ENCODE measurements around the gene ZNF740. TPM values are rescaled to one million over a fixed set of nuclear protein-coding genes. Genes with fewer than 3 reads are reported as not detected.

The ZNF740 gene
- total RNA-seq, 1 experiment from 2014 or later: 49.7 TPM

DNA sequence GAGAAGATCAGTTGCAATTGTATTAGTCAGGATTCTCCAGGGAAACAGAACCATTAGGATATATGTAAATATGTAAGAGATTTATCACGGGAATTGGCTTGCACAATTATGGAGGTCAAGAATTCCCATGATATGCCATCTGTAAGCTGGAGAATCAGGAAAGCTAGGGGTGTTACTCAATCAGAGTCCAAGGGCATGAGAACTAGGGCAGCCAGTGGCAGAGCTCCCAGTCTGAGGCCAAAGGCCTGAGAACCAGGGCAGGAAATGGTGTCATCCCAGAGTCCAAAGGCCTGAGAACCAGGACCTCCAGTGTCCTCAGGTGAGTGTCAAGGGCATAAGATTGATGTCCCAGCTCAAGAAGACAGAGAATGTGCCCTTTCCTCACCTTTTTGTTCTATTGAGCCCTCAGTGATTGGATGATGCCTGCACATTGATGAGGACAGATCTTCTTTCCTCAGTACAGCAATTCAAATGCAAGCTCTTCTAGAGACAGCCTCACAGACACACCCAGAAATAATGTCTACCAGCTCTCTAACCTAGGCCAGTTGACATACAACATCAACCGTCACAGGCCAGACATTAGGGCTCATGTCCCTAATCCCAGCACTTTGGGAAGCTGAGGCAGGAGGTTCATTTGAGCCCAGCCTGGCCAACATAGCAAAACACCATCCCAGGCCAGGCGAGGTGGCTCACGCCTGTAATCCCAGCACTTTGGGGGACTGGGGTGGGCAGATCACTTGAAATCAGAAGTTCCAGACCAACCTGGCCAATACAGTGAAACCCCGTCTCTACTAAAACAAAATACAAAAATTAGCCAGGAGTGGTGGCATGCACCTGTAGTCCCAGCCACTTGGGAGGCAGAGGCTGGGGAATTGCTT is 34.9 kb upstream of the ZNF740 start:
- CTCF ChIA-PET: no interaction called here
- no peaks in the 10 kb centered on the region for H3K9me2 ChIP-seq (ENCODE audit: insufficient read depth)
- DNase-seq (ENCODE audit: low read depth, low spot score) (no peak), ATAC-seq (no peak)
- no peaks in the 10 kb centered on the region for H3K27me3 ChIP-seq (ENCODE audit: insufficient read depth, low read length)
- no peak overlapping the region for H2AFZ ChIP-seq (ENCODE audit: low read depth, low read length, poor library complexity, severe bottlenecking)
- H3K36me3 ChIP-seq (ENCODE audit: control insufficient read depth in 1 of 2, insufficient read depth in 2 of 2, low read length in 2 of 2): no peaks in the 10 kb centered on the region
- no peak overlapping the region for H3K9ac ChIP-seq (ENCODE audit: low read length)
- no peak overlapping the region for H3K4me2 ChIP-seq (ENCODE audit: low read length)
- no peaks in the 10 kb centered on the region for H3K9me3 ChIP-seq (ENCODE audit: control insufficient read depth in 1 of 2, insufficient read depth in 1 of 2, low read depth in 1 of 2, low read length in 2 of 2)
- no peaks in the 10 kb centered on the region for H3K4me1 ChIP-seq (ENCODE audit: control insufficient read depth in 1 of 2, insufficient read depth in 2 of 2, low read length in 2 of 2)
- H3K4me3 ChIP-seq (replicated peaks in 1 of 2; ENCODE audit: low read depth in 1 of 2, low read length in 2 of 2): no peak overlapping the region
- RAD21 ChIA-PET (ENCODE audit: low non-redundant PET in 1 of 2, low total read pairs in 2 of 2, uncharacterized antibody in 2 of 2, unreplicated experiment in 2 of 2): no interaction called here
- H3K79me2 ChIP-seq (ENCODE audit: insufficient read depth, low read length): no peaks in the 10 kb centered on the region
- intact Hi-C loops (cut with micrococcal nuclease): no loop called here
- BruUV-seq (replicated peaks): no TSS peak
- POLR2A ChIA-PET: no interaction called here
- TF ChIP-seq SRF (IDR thresholded peaks at IDR 0.05; ENCODE audit: low read depth) (no peak), CBX3 (IDR thresholded peaks at IDR 0.05; ENCODE audit: low read depth) (no peak), ATF3 (IDR thresholded peaks at IDR 0.05) (no peak), JUND (IDR thresholded peaks at IDR 0.05) (no peak), ZNF274 (IDR thresholded peaks at IDR 0.05; ENCODE audit: low read depth, low read length) (no peak), EZH2 (IDR thresholded peaks at IDR 0.05) (no peak), POLR2AphosphoS5 (IDR thresholded peaks at IDR 0.05; ENCODE audit: low read depth, low read length) (no peak), FOSL1 (IDR thresholded peaks at IDR 0.05; ENCODE audit: low read depth) (no peak), TCF7L2 (IDR thresholded peaks at IDR 0.05; ENCODE audit: borderline replicate concordance, extremely low read depth, insufficient read depth, insufficient read length) (no peak), SIN3A (IDR thresholded peaks at IDR 0.05; ENCODE audit: low read depth) (no peak), EZH2phosphoT487 (IDR thresholded peaks at IDR 0.05; ENCODE audit: borderline replicate concordance) (no peak), YY1 (IDR thresholded peaks at IDR 0.05; ENCODE audit: extremely low read depth, insufficient replicate concordance, low read depth, low read length) (no peak), ZFX (IDR thresholded peaks at IDR 0.05) (no peak)
- TF ChIP-seq, protein P1, sequence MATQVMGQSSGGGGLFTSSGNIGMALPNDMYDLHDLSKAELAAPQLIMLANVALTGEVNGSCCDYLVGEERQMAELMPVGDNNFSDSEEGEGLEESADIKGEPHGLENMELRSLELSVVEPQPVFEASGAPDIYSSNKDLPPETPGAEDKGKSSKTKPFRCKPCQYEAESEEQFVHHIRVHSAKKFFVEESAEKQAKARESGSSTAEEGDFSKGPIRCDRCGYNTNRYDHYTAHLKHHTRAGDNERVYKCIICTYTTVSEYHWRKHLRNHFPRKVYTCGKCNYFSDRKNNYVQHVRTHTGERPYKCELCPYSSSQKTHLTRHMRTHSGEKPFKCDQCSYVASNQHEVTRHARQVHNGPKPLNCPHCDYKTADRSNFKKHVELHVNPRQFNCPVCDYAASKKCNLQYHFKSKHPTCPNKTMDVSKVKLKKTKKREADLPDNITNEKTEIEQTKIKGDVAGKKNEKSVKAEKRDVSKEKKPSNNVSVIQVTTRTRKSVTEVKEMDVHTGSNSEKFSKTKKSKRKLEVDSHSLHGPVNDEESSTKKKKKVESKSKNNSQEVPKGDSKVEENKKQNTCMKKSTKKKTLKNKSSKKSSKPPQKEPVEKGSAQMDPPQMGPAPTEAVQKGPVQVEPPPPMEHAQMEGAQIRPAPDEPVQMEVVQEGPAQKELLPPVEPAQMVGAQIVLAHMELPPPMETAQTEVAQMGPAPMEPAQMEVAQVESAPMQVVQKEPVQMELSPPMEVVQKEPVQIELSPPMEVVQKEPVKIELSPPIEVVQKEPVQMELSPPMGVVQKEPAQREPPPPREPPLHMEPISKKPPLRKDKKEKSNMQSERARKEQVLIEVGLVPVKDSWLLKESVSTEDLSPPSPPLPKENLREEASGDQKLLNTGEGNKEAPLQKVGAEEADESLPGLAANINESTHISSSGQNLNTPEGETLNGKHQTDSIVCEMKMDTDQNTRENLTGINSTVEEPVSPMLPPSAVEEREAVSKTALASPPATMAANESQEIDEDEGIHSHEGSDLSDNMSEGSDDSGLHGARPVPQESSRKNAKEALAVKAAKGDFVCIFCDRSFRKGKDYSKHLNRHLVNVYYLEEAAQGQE (IDR thresholded peaks at IDR 0.05; ENCODE audit: low read depth): no peak
- TF ChIP-seq, protein P2, sequence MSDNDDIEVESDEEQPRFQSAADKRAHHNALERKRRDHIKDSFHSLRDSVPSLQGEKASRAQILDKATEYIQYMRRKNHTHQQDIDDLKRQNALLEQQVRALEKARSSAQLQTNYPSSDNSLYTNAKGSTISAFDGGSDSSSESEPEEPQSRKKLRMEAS (IDR thresholded peaks at IDR 0.05): no peak
- TF ChIP-seq, protein P3, sequence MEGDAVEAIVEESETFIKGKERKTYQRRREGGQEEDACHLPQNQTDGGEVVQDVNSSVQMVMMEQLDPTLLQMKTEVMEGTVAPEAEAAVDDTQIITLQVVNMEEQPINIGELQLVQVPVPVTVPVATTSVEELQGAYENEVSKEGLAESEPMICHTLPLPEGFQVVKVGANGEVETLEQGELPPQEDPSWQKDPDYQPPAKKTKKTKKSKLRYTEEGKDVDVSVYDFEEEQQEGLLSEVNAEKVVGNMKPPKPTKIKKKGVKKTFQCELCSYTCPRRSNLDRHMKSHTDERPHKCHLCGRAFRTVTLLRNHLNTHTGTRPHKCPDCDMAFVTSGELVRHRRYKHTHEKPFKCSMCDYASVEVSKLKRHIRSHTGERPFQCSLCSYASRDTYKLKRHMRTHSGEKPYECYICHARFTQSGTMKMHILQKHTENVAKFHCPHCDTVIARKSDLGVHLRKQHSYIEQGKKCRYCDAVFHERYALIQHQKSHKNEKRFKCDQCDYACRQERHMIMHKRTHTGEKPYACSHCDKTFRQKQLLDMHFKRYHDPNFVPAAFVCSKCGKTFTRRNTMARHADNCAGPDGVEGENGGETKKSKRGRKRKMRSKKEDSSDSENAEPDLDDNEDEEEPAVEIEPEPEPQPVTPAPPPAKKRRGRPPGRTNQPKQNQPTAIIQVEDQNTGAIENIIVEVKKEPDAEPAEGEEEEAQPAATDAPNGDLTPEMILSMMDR (IDR thresholded peaks at IDR 0.05 in 2 of 3, conservative IDR thresholded peaks at IDR 0.05 in 1 of 3; ENCODE audit: borderline replicate concordance in 1 of 3, insufficient read depth in 1 of 3, low read depth in 2 of 3, low read length in 2 of 3): no peak
- H4K20me1 ChIP-seq (ENCODE audit: insufficient read depth): no peaks in the 10 kb centered on the region
- no peak overlapping the region for H3K27ac ChIP-seq (ENCODE audit: low read depth, low read length)
